Retina (tissue), 1 donor: Measurements from ENCODE around the gene DUSP12.
"Not testable (repeated sequence)": the region's sequence is repeated elsewhere in the genome, so short reads cannot be mapped to it uniquely, and the experiment has no call there.

ENCODE experiments used
- DNase-seq: peaks from one replicate; pipeline ENCODE4 v3.0.0-alpha.2; 2016

DUSP12 gene, protein sequence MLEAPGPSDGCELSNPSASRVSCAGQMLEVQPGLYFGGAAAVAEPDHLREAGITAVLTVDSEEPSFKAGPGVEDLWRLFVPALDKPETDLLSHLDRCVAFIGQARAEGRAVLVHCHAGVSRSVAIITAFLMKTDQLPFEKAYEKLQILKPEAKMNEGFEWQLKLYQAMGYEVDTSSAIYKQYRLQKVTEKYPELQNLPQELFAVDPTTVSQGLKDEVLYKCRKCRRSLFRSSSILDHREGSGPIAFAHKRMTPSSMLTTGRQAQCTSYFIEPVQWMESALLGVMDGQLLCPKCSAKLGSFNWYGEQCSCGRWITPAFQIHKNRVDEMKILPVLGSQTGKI

DNA sequence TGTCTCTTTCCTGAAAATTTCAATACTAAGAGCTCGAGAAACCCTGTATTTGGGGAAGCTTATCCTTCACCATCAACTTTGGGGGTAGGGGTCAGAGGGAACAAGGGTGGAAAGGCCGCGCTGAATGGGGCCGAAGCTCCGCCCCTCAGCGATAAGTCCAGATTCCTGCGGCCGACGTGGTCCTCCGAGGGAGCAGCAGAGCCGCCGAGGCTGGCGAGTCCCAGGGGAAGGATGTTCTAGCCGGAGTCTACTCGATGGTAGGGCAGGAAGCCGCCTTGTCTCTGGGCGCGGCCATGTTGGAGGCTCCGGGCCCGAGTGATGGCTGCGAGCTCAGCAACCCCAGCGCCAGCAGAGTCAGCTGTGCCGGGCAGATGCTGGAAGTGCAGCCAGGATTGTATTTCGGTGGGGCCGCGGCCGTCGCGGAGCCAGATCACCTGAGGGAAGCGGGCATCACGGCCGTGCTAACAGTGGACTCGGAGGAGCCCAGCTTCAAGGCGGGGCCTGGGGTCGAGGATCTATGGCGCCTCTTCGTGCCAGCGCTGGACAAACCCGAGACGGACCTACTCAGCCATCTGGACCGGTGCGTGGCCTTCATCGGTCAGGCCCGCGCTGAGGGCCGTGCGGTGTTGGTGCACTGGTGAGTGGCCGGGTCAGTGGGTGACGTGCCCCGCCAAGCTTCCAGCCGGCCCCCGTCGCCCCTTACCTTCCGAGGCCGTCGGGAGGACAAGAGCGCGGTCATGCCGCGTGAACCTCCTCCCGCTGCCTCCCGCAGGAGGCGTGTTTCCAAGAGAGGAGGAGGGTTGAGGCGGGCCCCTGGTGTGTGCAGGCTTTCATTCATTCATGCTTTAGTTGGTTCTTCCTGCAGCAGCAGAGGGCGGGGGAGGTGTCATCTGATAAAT lies at the start of gene DUSP12:
DUSP12 (plus strand) TSS at position 278 of the 899 bp plus-strand sequence; CDS start at position 294, 16 bp downstream.
- peak; percentile 98 for DNase-seq

DNA sequence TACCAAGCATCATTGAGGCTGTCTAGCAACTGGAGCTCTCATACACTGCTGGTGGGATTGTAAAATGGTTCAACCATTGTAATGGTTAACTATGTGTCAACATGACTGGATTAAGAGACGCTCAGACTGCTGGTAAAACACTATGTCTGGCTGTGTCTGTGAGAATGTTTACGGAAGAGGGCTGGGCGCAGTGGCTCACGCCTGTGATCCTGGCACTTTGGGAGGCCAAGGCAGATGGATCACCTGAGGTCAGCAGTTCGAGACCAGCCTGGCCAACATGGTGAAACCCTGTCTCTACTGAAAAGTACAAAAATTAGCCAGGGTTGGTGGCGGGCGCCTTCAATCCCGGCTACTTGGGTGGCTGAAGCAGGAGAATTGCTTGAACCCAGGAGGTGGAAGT lies 47.3 kb upstream of the DUSP12 start:
- DNase-seq, result no peak

DNA sequence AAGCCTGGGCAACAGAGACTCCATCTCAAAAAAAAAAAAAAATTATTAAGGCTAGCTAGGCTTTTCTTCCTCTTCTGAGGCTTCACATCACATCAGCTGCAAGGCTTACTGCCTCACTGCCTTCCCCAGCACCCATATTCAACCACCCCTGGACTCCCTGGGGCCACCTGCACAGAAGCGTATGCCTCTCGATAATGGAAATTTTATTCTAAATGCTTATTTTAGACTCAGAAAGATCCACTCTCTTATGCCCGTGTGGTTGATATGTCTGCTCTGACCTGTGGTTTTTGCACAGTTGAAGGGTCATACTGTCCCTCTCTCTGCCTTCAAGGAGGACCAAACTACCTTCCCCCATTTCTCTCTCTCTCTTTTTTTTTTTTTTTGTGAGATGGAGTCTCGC lies 44.0 kb upstream of the DUSP12 start:
- no peak for DNase-seq

DNA sequence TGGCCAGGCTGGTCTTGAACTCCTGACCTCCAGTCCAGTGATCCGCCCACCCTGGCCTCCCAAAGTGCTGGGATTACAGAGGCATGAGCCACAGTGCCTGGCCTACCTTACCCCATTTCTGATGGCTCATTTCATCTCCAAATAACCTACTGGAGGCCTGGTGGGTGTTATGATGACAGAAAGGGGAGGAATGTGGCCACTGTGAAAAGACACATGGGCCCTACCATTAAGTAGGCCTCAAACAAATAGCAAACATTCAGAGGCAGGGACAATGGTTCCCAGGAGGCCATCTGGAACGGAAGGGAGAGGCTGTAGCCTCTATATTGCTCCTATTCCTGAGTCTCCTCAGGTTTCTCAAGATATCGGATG lies 43.5 kb upstream of the DUSP12 start:
- no peak for DNase-seq

DNA sequence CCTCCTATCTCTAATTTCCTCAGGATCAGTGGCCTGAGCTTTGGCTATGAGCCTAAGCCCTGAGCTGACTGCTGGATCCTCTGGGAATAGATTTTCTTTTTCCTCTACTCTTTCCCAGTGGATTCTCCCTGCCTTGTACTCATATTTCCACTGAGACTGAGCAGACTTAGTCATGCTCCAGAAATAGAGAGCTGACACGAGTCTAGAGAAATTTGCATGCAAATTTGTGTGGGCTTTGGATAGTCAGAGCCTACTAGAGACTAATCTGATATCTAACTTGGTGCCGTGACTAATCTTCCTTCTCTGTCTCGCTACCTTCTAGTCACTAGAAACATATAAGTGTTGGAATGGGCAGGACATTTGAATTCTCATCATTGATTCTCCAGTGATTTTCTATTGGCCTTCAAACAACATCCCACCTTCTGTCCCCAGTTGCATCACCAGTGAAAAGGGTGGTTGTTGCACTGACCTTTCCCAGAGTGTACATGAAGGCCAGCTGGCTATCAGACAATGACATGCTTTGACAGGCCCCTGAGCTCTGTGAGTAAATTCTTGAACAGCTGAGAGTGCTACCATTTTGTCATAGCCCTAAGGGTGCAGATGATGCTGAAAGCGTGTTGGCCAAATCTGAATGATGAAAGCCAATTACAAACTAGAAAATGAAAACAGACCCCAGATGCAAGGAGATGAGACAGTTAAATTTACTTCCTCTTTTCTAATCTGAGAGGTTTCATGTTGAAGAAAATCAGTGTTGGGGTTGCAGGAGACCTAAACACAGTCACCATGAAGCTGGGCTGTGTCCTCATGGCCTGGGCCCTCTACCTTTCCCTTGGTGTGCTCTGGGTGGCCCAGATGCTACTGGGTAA lies 42.9 kb upstream of the DUSP12 start, which contains the start of gene FCRLA:
FCRLA (plus strand) TSS at position 748 of the 866 bp plus-strand sequence; CDS start at position 784, 36 bp downstream.
- DNase-seq, result no peak

DNA sequence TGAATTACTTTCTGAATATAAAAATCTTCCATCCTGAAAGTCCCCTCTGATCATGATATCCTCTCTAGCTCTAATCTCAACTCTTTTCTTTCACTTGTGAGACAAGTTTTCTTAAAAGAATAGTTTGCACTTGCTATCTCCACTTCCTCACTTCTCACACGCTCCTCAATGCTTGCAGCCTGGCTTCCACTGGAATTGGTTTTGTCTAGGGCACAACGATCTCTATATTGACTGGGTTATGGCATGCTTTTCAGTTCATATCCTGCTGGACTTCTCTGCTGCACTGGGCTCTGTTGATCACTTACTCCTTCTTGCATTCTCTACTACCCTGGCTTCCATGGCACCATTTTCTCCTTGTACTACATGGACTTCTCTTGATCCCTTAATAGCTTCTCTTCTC lies 42.1 kb upstream of the DUSP12 start:
- no peak for DNase-seq

DNA sequence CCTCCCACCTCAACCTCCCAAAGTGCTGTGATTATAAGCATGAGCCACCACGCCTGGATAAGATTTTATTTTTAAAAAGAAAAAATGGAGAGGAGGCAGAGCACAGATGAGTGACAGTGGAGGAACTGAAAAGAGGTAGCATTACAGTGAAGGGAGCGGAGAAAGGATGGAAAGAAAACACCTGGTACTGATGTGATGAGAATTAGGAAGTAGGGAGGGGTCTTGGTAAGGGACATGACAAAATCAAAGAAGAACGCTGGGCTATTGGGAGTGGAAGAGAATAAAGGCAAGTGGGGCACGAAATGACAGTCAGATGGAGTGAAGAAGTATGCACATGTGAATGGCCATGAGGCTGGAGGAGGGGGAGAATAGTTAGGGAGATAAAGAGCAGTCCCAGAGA lies 40.2 kb upstream of the DUSP12 start:
- no peak for DNase-seq

DNA sequence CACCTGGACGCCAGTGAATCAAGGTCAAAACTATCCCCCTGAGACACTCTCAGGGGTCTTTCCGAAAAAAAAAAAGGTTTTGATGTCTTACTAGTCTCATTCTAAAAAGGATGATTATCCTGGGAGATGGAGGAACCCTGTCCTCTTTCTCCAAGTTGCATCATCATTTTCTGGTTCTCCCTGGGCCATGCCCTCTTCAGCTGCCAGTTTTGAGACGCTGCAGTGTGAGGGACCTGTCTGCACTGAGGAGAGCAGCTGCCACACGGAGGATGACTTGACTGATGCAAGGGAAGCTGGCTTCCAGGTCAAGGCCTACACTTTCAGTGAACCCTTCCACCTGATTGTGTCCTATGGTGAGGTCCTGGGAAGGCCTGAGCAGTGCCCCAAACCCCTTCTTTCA lies 39.0 kb upstream of the DUSP12 start:
- no peak for DNase-seq

DNA sequence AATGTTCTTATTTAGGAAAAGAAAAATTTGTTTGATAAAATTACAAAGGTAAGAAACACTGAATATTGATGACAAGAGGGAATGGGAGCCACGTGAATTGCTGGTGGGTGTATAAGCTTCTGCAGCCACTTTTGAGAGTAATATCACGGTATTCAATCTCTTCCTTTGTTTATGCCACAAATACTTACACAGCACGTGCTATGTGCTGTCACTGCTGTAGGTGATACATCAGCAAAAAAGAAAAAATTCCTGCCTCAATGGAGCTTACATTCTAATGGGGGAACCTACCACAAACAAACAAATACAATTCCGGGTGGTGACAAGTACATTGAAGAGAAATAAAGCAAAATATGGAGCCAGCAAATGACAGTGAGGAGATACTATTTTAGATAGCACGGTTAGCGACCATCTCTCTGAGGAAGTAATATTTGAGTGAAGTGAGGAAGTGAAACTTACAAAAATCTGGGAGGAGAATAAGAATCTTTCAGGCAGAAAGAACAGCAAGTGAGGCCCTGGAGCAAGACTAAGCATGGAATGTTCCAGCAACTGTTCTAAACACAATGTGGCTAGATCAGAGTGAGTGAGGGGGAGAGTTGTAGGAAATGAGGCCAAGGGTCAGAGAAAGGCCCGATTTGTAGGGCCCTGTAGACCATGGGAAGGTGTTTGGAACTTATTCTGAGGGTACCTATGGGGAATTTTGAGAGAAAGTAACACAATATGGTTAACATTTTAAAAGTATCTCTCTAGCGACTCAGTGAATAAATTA lies 30.8 kb upstream of the DUSP12 start:
- DNase-seq, result no peak

DNA sequence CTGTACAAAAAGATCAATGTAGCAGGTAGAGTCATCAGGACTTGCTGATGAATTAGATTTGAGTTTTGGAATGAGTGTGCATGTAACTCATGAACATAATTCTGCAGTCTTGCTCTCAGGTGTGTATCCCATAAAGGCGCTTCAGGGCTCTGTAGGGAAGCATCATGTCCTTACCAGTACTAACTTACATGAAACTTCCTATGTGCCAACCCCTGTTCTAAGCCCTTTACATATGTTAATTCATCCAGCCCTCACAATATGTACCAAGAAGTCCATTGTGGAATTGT lies 30.3 kb upstream of the DUSP12 start:
- no peak for DNase-seq

DNA sequence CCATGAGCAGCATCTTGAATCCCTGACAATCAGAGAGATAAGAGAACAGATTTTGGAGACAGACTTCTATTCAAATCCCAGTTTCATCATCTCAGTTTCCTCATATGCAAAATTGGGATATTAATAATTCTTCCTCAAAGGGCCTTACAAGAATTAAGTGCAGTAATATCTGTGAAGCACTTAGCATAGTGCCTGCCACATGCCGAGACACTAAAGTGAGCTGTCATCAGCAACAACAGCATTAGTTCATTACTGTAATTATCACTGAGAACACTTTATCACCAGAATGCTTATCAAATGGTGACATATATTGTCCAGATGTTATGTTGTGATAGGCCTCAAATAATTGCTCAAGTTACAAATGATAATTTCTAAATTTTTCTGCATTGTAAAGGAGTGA lies 29.2 kb upstream of the DUSP12 start:
- no peak for DNase-seq

DNA sequence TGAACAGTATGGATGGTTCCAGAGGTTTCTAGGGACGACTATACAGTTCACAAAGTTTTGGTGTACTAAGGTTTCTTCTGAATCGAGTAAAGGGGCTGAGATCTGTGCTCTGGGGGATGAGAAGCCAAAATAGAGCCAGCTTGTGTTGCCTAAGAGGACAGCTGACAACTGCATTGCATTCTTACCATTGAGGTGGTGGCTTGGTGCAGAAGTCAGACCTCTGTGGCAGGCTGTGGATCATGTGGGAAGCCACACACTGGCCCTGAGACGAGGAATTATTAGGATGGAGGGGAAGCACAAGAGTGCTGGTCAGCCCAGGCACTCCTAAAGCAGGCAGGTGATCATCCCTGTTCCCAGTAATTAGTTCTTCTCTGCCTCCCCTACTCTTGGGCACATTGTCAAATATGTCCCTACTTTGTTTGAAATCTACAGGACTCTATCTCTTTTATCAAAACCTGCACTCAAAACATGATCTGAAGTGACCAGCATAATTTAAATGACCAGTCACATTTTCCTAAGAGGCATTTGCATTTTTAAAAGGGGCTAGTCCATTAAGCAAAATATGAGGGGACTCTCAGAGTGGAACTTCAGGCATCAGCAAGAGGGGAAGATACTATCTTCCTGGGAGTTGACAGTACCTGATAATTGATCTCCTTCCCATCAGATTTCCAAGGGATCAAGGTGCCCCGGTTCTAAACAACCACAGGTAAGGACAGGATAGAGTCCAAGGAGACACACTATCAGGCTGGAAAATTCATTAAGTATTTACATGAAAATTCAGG lies 28.4 kb upstream of the DUSP12 start, which contains the start of gene FCRLB:
FCRLB (plus strand) TSS at position 589 of the 782 bp plus-strand sequence. CDS start 1,129 bp downstream, outside the sequence.
- DNase-seq, result no peak

DNA sequence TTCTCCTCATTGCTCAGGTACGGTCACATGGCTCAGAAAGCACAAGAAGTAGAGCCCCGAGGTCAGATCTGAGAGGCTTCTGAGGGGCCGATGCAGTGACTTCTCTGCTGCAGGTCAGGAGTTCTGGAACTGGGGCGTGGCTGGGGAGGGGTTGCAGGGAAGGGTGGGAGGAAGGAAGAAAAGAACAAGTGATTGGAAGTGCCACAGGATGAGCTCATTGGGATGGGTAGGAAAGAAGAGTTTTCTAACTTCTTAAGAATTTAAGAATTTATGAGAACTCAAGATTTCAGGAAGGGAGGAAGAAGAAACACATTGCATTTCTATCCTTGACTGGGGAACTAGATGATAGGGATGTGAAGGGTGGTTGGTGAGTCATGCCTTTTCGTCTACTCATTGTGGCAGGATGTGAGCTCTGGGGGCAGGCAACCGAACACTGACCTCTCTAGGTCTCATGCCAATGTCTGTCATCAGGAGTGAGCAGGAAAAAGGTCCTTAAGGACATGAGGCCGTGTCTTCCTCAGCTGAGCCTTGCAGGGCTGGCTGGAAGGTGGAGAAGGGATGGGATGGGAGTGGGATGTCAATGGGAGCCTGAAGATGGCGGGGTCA lies 27.7 kb upstream of the DUSP12 start:
- DNase-seq, result no peak

DNA sequence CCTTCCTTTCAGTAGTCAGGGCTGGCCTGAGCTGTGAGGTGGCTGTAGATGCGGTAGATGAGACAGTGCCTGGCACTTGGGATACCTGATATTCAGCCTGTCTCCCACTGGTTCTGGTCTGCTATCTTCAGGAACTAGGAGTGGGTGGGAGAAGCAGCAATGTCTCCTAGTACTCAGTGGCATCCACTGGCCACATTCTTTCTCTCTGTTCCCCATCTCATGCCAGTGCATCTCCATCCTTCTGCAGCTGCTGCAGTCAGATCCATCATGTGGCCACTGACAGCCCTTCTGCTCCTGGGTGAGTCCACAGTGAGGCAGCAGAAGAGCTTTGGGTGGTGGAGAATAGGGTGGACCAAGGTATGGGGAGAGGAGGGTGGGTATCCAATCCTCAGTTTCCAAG lies 27.2 kb upstream of the DUSP12 start:
- DNase-seq, result no peak

DNA sequence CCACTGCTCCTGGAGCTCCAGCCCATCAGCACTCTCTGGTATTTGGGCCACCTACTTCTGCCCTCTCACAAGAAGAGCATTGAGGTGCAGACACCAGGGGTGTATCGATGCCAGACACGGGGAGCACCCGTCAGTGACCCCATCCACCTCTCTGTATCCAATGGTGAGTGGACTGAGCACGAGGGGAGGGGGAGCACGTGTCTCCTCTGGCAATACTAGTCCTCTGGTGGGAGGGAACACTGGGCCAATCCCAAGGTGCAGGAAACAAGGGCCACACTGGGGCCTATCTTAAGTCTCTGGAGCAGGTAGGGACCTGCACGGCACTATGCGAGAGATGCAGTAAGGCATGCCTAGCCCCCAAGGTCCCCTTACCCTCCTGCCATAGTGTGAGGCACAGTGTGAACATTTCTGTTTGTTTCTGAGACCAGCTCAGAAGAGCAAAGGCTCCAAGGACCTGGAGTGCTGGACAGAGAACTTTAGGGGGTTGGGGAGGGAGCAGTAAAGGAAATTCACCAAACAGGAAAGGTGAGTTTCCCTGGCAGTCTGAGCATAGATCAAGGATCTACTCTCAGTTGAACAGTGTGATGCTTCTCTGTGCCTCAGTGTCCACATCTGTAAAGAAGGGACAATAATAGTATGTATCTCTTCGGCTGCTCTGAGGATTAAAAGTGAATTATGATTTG lies 26.0 kb upstream of the DUSP12 start:
- no peak for DNase-seq

DNA sequence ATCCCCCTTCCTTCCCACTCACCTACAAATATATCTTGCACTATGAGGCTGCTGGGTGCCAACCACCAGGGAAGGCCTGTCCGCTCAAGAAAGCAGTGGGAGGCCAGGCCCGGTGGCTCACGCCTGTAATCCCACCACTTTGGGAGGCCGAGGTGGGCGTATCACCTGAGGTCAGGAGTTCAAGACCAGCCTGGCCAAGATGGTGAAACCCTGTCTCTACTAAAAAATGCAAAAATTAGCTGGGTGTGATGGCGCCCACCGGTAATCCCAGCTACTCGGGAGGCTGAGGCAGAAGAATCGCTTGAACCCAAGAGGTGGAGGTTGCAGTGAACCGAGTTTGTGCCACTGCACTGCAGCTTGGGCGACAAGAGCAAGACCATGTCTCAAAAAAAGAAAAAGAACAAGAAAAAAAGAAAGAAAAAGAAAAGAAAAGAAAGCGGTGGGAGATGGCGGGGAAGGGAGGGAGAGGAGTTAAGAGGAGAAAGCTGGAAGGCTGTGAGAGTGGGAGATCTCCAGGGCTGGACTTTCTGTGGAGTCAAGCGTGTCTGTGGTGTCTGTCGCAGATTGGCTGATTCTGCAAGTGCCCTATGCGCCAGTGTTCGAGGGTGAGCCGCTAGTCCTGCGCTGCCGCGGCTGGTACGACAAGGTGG lies 24.2 kb upstream of the DUSP12 start:
- not testable (repeated sequence) for DNase-seq

DNA sequence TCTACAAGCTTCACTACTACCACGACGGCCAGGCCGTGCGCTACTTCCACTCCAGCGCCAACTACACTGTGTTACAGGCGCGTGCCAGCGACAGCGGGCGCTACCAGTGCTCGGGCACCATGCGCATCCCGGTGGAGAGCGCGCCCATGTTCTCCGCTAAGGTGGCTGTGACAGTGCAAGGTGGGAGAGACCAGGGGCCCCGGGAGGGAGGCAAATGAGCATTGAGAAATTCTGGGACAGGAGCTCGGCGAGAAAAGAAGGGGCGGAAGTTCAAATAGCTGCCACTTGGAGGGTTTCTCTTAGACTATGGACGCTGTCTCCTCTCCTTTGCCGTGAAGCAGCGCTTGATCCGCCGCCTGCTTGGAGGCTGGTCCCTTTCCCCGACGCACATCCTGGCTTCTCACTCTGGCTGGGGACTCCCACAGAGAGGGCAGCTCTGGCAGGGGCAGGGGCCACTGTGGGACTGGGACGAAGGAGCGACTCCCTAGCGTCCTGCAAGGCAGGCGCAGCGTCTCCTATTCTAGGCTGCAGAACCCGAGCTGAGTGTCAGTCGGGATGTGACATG lies 23.6 kb upstream of the DUSP12 start:
- DNase-seq, result peak; percentile 88

DNA sequence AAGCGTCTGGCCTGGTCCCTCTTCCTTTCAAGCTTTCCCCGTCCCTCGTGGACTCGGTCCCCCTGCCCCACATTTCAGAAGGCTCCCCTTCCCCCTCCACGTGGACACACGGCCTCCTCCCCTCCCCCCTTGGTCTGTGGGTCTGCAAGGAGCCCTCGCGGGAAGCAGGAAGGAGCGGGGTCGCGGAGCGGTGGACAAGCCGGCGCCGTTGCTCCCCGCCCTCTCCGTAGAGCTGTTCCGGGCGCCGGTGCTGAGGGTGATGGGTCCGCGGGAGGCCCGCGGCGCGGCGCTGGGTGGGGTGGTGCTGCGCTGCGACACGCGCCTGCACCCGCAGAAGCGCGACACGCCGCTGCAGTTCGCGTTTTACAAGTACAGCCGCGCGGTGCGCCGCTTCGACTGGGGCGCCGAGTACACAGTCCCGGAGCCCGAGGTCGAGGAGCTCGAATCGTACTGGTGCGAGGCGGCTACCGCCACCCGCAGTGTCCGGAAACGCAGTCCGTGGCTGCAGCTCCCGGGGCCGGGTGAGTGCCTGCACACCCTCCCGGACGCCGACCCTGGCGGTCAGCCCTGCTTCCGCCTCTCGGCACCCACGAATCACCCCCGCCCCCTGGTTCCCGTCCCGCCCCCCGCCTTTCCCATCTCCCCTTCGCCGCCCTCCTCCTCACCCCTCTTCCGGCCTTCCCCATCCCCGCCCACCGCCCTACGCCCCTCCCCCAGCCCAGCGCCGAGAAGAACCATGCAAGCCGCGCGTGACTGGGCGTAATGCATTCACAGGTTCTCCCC lies 22.9 kb upstream of the DUSP12 start:
- DNase-seq, result peak; percentile 92
